ENCODE measurements around the gene DEAF1. TPM values are rescaled to one million over a fixed set of nuclear protein-coding genes. Genes with fewer than 3 reads are reported as not detected.

DEAF1 gene
- total and polyA plus RNA-seq, 2 experiments from 2014 or later: 35.0 to 38.5 TPM

GRCh38 chr11:639332-639955 is 55.6 kb downstream of the DEAF1 start:
- no peaks in the 10 kb centered on the region for H3K79me2 ChIP-seq (ENCODE audit: insufficient read depth)
- DNase-seq: peak; percentile 53
- H3K4me2 ChIP-seq (ENCODE audit: unreplicated experiment): no peak overlapping the region
- TF ChIP-seq EZH2phosphoT487 (IDR thresholded peaks at IDR 0.05; ENCODE audit: insufficient read depth, low read depth): no peak
- TF ChIP-seq EZH2 (IDR thresholded peaks at IDR 0.05; ENCODE audit: insufficient read depth, poor library complexity, severe bottlenecking): no peak
- peaks cover 15% of the 10 kb centered on the region; the same call in 1 of the 2 replicates for H3K27me3 ChIP-seq (replicated peaks; ENCODE audit: insufficient read depth)
- H3K4me3 ChIP-seq: no peak overlapping the region
- peaks cover 10% of the 10 kb centered on the region; the same call in 1 of the 2 replicates for H3F3A ChIP-seq (ENCODE audit: insufficient read depth)
- no peak overlapping the region for H3K27ac ChIP-seq
- in situ Hi-C loops (cut with MboI): no loop called here
- no peaks in the 10 kb centered on the region for H3K9me3 ChIP-seq (ENCODE audit: low read depth)
- H3K36me3 ChIP-seq (ENCODE audit: low read depth): no peaks in the 10 kb centered on the region
- H2AFZ ChIP-seq: no peak overlapping the region
- H4K20me1 ChIP-seq (ENCODE audit: insufficient read depth): no peaks in the 10 kb centered on the region
- H3K9ac ChIP-seq: no peak overlapping the region
- H3K4me1 ChIP-seq (ENCODE audit: insufficient read depth): peaks cover 7% of the 10 kb centered on the region
- H3K9me2 ChIP-seq (ENCODE audit: insufficient read depth): no peaks in the 10 kb centered on the region
- WGBS, 2 experiments (ENCODE audit: low coverage in 1 of 2, low lambda C conversion rate in 2 of 2, missing lambda C conversion rate in 2 of 2): 5 to 6% methylated on average over 49 to 54 of the region's 80 CpGs

DNA sequence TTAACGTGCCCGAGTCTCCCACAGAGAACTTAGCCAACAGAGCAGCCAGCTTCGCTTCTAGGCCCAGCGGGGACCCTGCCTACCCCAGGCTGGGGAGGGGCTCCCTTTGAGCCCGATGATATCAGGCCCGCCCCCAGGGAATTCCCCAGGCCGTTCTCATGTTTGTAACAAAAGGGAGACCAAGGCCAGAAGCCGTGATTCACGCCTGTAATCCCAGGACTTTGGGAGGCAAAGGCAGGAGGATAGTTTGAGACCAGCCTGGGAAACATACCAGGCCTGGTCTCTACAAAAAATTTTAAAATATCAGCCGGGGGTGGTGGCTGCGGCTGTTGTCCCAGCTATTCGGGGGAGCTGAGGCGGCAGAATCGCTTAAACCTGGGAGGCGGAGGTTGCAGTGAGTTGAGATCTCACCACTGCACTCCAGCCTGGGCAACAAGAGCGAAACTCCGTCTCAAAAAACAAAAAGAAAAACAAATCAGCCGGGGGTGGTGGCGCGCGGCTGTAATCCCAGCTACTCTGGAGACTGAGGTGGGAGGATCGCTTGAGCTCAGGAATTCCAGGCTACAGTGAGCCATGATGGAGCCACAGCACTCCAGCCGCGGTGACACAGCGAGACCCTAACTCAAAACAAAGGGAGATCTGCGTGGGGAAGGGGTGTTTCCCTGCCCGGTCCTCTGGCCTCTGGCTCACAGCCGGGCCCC is 56.2 kb downstream of the DEAF1 start:
- no peak overlapping the region for H3K27ac ChIP-seq
- H3K9ac ChIP-seq: no peak overlapping the region
- no peaks in the 10 kb centered on the region for H3K79me2 ChIP-seq (ENCODE audit: insufficient read depth)
- peaks cover 10% of the 10 kb centered on the region; the same call in 1 of the 2 replicates for H3F3A ChIP-seq (ENCODE audit: insufficient read depth)
- H3K27me3 ChIP-seq (replicated peaks; ENCODE audit: insufficient read depth): peaks cover 15% of the 10 kb centered on the region; the same call in 1 of the 2 replicates
- peaks cover 7% of the 10 kb centered on the region for H3K4me1 ChIP-seq (ENCODE audit: insufficient read depth)
- 31 to 32% methylated on average over 26 to 28 of the region's 28 CpGs for WGBS, 2 experiments (ENCODE audit: low coverage in 1 of 2, low lambda C conversion rate in 2 of 2, missing lambda C conversion rate in 2 of 2)
- TF ChIP-seq EZH2 (IDR thresholded peaks at IDR 0.05; ENCODE audit: insufficient read depth, poor library complexity, severe bottlenecking): peak; percentile 29
- TF ChIP-seq EZH2phosphoT487 (IDR thresholded peaks at IDR 0.05; ENCODE audit: insufficient read depth, low read depth): no peak
- H3K9me3 ChIP-seq (ENCODE audit: low read depth): no peaks in the 10 kb centered on the region
- no peaks in the 10 kb centered on the region for H3K9me2 ChIP-seq (ENCODE audit: insufficient read depth)
- no peaks in the 10 kb centered on the region for H3K36me3 ChIP-seq (ENCODE audit: low read depth)
- in situ Hi-C loops (cut with MboI): no loop called here
- H2AFZ ChIP-seq: no peak overlapping the region
- H3K4me3 ChIP-seq: no peak overlapping the region
- H3K4me2 ChIP-seq (ENCODE audit: unreplicated experiment): no peak overlapping the region
- H4K20me1 ChIP-seq (ENCODE audit: insufficient read depth): no peaks in the 10 kb centered on the region
- DNase-seq: peak; percentile 39

- peaks cover 7% of the 10 kb centered on the region for H3K4me1 ChIP-seq (ENCODE audit: insufficient read depth)
- no peaks in the 10 kb centered on the region for H3K9me2 ChIP-seq (ENCODE audit: insufficient read depth)
- H3K9me3 ChIP-seq (ENCODE audit: low read depth): no peaks in the 10 kb centered on the region
- no peak overlapping the region for H3K4me3 ChIP-seq
- no peak overlapping the region for H3K27ac ChIP-seq
- H3K36me3 ChIP-seq (ENCODE audit: low read depth): no peaks in the 10 kb centered on the region
- 24 to 27% methylated on average over 50 to 55 of the region's 55 CpGs for WGBS, 2 experiments (ENCODE audit: low coverage in 1 of 2, low lambda C conversion rate in 2 of 2, missing lambda C conversion rate in 2 of 2)
- H3K4me2 ChIP-seq (ENCODE audit: unreplicated experiment): peak overlapping the region; percentile 29
- H4K20me1 ChIP-seq (ENCODE audit: insufficient read depth): no peaks in the 10 kb centered on the region
- H3K27me3 ChIP-seq (replicated peaks; ENCODE audit: insufficient read depth): peaks cover 15% of the 10 kb centered on the region; the same call in 1 of the 2 replicates
- DNase-seq: no peak
- no peak overlapping the region for H3K9ac ChIP-seq
- in situ Hi-C loops (cut with MboI): no loop called here
- no peak overlapping the region for H2AFZ ChIP-seq
- H3F3A ChIP-seq (ENCODE audit: insufficient read depth): peaks cover 10% of the 10 kb centered on the region; the same call in 1 of the 2 replicates
- no peaks in the 10 kb centered on the region for H3K79me2 ChIP-seq (ENCODE audit: insufficient read depth)
- TF ChIP-seq EZH2 (IDR thresholded peaks at IDR 0.05; ENCODE audit: insufficient read depth, poor library complexity, severe bottlenecking) (no peak), EZH2phosphoT487 (IDR thresholded peaks at IDR 0.05; ENCODE audit: insufficient read depth, low read depth) (no peak)
Measured at GRCh38 chr11:637593-638521, 57.2 kb downstream of the DEAF1 start.

DNA sequence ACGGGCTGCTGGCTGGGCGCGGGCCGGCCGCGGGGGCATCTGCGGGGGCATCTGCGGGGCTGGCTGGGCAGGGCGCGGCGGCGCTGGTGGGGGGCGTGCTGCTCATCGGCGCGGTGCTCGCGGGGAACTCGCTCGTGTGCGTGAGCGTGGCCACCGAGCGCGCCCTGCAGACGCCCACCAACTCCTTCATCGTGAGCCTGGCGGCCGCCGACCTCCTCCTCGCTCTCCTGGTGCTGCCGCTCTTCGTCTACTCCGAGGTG is 57.8 kb downstream of the DEAF1 start:
- H3K4me2 ChIP-seq (ENCODE audit: unreplicated experiment): peak overlapping the region; percentile 29
- peaks cover 7% of the 10 kb centered on the region for H3K4me1 ChIP-seq (ENCODE audit: insufficient read depth)
- H3K9me2 ChIP-seq (ENCODE audit: insufficient read depth): no peaks in the 10 kb centered on the region
- no peaks in the 10 kb centered on the region for H4K20me1 ChIP-seq (ENCODE audit: insufficient read depth)
- no peaks in the 10 kb centered on the region for H3K9me3 ChIP-seq (ENCODE audit: low read depth)
- TF ChIP-seq EZH2phosphoT487 (IDR thresholded peaks at IDR 0.05; ENCODE audit: insufficient read depth, low read depth) (no peak), EZH2 (IDR thresholded peaks at IDR 0.05; ENCODE audit: insufficient read depth, poor library complexity, severe bottlenecking) (no peak)
- peaks cover 15% of the 10 kb centered on the region; the same call in 1 of the 2 replicates for H3K27me3 ChIP-seq (replicated peaks; ENCODE audit: insufficient read depth)
- WGBS, 2 experiments (ENCODE audit: low coverage in 1 of 2, low lambda C conversion rate in 2 of 2, missing lambda C conversion rate in 2 of 2): 3 to 14% methylated on average over 6 to 25 of the region's 34 CpGs
- no peaks in the 10 kb centered on the region for H3K36me3 ChIP-seq (ENCODE audit: low read depth)
- H3K79me2 ChIP-seq (ENCODE audit: insufficient read depth): no peaks in the 10 kb centered on the region
- no peak for DNase-seq
- peak overlapping the region; percentile 35 for H3K4me3 ChIP-seq
- peaks cover 10% of the 10 kb centered on the region; the same call in 1 of the 2 replicates for H3F3A ChIP-seq (ENCODE audit: insufficient read depth)
- in situ Hi-C loops (cut with MboI): no loop called here
- H3K27ac ChIP-seq: no peak overlapping the region
- H3K9ac ChIP-seq: no peak overlapping the region
- H2AFZ ChIP-seq: no peak overlapping the region

Data from GM23248 (cell line).